ENCODE data around the gene FAM163B. TPM values are rescaled to one million over a fixed set of nuclear protein-coding genes. Genes with fewer than 3 reads are reported as not detected.

The FAM163B gene
- polyA plus RNA-seq (2013, experiment 1 of 2; ENCODE audit: insufficient read length): not detected
- not detected for polyA plus RNA-seq (2013, experiment 2 of 2; ENCODE audit: insufficient read length)

GRCh38 chr9:133609311-133610098 is at the start of gene FAM163B:
FAM163B (minus strand) TSS chr9:133609389; CDS start chr9:133580223, 29,166 bp downstream.
- DNase-seq: peak; percentile 14

- DNase-seq: no peak
Observed at GRCh38 chr9:133657120-133657661, 48.0 kb upstream of the FAM163B start.

- DNase-seq: no peak
Observed at GRCh38 chr9:133656211-133657119, 47.3 kb upstream of the FAM163B start.

- DNase-seq: no peak
Observed at GRCh38 chr9:133655701-133656100, 46.5 kb upstream of the FAM163B start.

- DNase-seq: no peak
Observed at GRCh38 chr9:133654736-133655657, 45.8 kb upstream of the FAM163B start.

GRCh38 chr9:133653638-133654037 is 44.4 kb upstream of the FAM163B start:
- DNase-seq: no peak

GRCh38 chr9:133650026-133650425 is 40.8 kb upstream of the FAM163B start:
- no peak for DNase-seq

GRCh38 chr9:133649194-133649593 is 40.0 kb upstream of the FAM163B start:
- no peak for DNase-seq

GRCh38 chr9:133647765-133648469 is 38.7 kb upstream of the FAM163B start:
- no peak for DNase-seq

- no peak for DNase-seq
Observed at GRCh38 chr9:133647148-133647547, 38.0 kb upstream of the FAM163B start.

GRCh38 chr9:133645021-133645765 is 36.0 kb upstream of the FAM163B start:
- DNase-seq: no peak

GRCh38 chr9:133643978-133644760 is 35.0 kb upstream of the FAM163B start:
- no peak for DNase-seq

GRCh38 chr9:133643362-133643755 is 34.2 kb upstream of the FAM163B start:
- no peak for DNase-seq

- no peak for DNase-seq
Observed at GRCh38 chr9:133642708-133643361, 33.6 kb upstream of the FAM163B start.

GRCh38 chr9:133641861-133642595 is 32.8 kb upstream of the FAM163B start:
- DNase-seq: no peak

GRCh38 chr9:133641396-133641655 is 32.1 kb upstream of the FAM163B start:
- DNase-seq: no peak

GRCh38 chr9:133640580-133641395 is 31.6 kb upstream of the FAM163B start:
- DNase-seq: no peak

GRCh38 chr9:133640160-133640559 is 31.0 kb upstream of the FAM163B start:
- DNase-seq: no peak
